PC-3 (cell line): ENCODE results near the gene TMC5.

ENCODE experiments used
- CTCF ChIP-seq: fragments of 300-600 bp; sonication (generic); conservative IDR thresholded peaks from 2 replicates; pipeline ENCODE4 v1.5.1; 2017; ENCODE audit warnings: antibody characterized with exemption, low read depth, mild to moderate bottlenecking, low read length
- EZH2 ChIP-seq: fragments of 300-600 bp; sonication (generic); IDR thresholded peaks from one replicate; pipeline ENCODE4 v1.6.1; 2017; ENCODE audit warnings: antibody characterized with exemption, mild to moderate bottlenecking, low read length; ENCODE audit not compliant: unreplicated experiment

GRCh38 chr16:19532601-19533000 lies 114.9 kb downstream of the TMC5 start:
- TF ChIP-seq EZH2 = no peak
- no peak for TF ChIP-seq CTCF
